K562 (cell line): ENCODE results near the gene KIFC3. TPM values are rescaled to one million over a fixed set of nuclear protein-coding genes. Genes with fewer than 3 reads are reported as not detected.

Experiments used
- ATAC-seq: fragments of 200-7000 bp; cut with Tn5 transposase; 3 replicates; pipeline ENCODE4 v1.9.1; 2020; ENCODE audit warnings: moderate library complexity
- BruUV-seq: library from RNA; stranded (reverse); fragments of 400-500 nt; replicated peaks from 2 replicates; lab custom pipeline; 2021; lab: Mats Ljungman, UMichigan
- CTCF ChIA-PET: fragments of 300-600 bp; formaldehyde crosslinking; extraction: SDS; loops from one replicate; lab custom pipeline; 2021; ENCODE audit warnings: low intra/inter-chr PET ratio; lab: Yijun Ruan, JAX
- POLR2A ChIA-PET: fragments of 300-600, 350-650 bp; sonication (Branson Sonifier 250); formaldehyde crosslinking; extraction: SDS; loops from one replicate; lab custom pipeline; 2021; ENCODE audit warnings: antibody characterized with exemption, inconsistent platforms; lab: Yijun Ruan, JAX
- DNase-seq, 4 experiments: peaks; one replicate each; pipeline versions ENCODE4 v3.0.0 to v3.0.0-alpha.2; 2011 to 2018; ENCODE audit warnings: low spot score in 3 of 4, mixed read lengths in 3 of 4; ENCODE audit errors: extremely low read depth in 1 of 4
- FAIRE-seq: peaks from 2 replicates; lab custom pipeline; 2011; peaks lifted over from hg19 to GRCh38; lab: Jason Lieb, UNC
- H2AFZ ChIP-seq: 2 replicates; pipeline ENCODE4 v1.6.0; 2011; ENCODE audit warnings: low read depth, low read length, control low read depth, inconsistent platforms
- H3K27ac ChIP-seq: fragments of 200-600 bp; 3 replicates; pipeline ENCODE4 v1.8.0; 2011; ENCODE audit warnings: low read depth, mild to moderate bottlenecking, control low read depth, inconsistent platforms, low read length, moderate library complexity, mixed read lengths; ENCODE audit errors: extremely low read depth
- H3K27me3 ChIP-seq, 2 experiments: fragments of 300-600 bp in 1 of 2; 2 replicates in 1 of 2; 3 replicates in 1 of 2; pipeline versions ENCODE4 v1.6.0 to v1.8.0; 2011; ENCODE audit warnings: inconsistent platforms in 2 of 2, low read length in 2 of 2, mild to moderate bottlenecking in 1 of 2, mixed read lengths in 1 of 2, moderate library complexity in 1 of 2; ENCODE audit not compliant: control insufficient read depth in 2 of 2, insufficient read depth in 2 of 2
- H3K36me3 ChIP-seq: fragments of 300-600 bp; 3 replicates; pipeline ENCODE4 v1.8.0; 2011; ENCODE audit warnings: mild to moderate bottlenecking, low read length, inconsistent platforms; ENCODE audit not compliant: control insufficient read depth, insufficient read depth
- H3K4me1 ChIP-seq, 2 experiments: fragments of 200-600 bp in 1 of 2; replicated peaks in 1 of 2; 2 replicates in 1 of 2; 3 replicates in 1 of 2; pipeline versions ENCODE4 v1.5.1 to v1.8.0; 2011; ENCODE audit warnings: inconsistent platforms in 2 of 2, low read length in 2 of 2, mild to moderate bottlenecking in 1 of 2, mixed read lengths in 1 of 2, moderate library complexity in 1 of 2; ENCODE audit not compliant: control insufficient read depth in 2 of 2, insufficient read depth in 2 of 2
- H3K4me2 ChIP-seq: 2 replicates; pipeline ENCODE4 v1.6.1; 2011; ENCODE audit warnings: low read length, control low read depth, inconsistent platforms, mixed read lengths; ENCODE audit not compliant: insufficient read depth
- H3K4me3 ChIP-seq: fragments of 200-600 bp; sonication (generic), shearing (Covaris generic); 2 replicates; pipeline ENCODE4 v1.5.1; 2016; ENCODE audit warnings: control low read depth, inconsistent platforms
- H3K79me2 ChIP-seq: fragments of 200-600 bp; 3 replicates; pipeline ENCODE4 v1.8.0; 2011; ENCODE audit warnings: low read length, inconsistent platforms; ENCODE audit not compliant: control insufficient read depth, insufficient read depth
- H3K9ac ChIP-seq, 2 experiments: 2 replicates each; pipeline versions ENCODE4 v1.6.0 to v1.6.1; 2011; ENCODE audit warnings: low read depth in 2 of 2, low read length in 2 of 2, control low read depth in 1 of 2, inconsistent platforms in 1 of 2, mild to moderate bottlenecking in 1 of 2, mixed read lengths in 1 of 2; ENCODE audit not compliant: insufficient read depth in 1 of 2
- H3K9me1 ChIP-seq: one replicate; pipeline ENCODE4 v1.6.0; 2011; ENCODE audit warnings: inconsistent platforms, mild to moderate bottlenecking, low read length, moderate library complexity; ENCODE audit not compliant: control insufficient read depth, insufficient read depth
- H3K9me3 ChIP-seq: replicated peaks from 2 replicates; pipeline ENCODE4 v1.5.1; 2011; ENCODE audit warnings: low read depth, low read length, inconsistent platforms; ENCODE audit not compliant: control insufficient read depth, insufficient read depth
- H4K20me1 ChIP-seq: replicated peaks from 2 replicates; pipeline ENCODE4 v1.6.1; 2011; ENCODE audit warnings: low read length, inconsistent platforms, mixed read lengths; ENCODE audit not compliant: control insufficient read depth, insufficient read depth
- C11orf30 ChIP-seq: fragments of 450-650 bp; IDR thresholded peaks from 2 replicates; pipeline ENCODE4 v1.6.1; 2016; ENCODE audit warnings: low read depth, mild to moderate bottlenecking
- CUX1 ChIP-seq: fragments of 200-800 bp; sonication (Bioruptor generic); IDR thresholded peaks from 2 replicates; pipeline ENCODE4 v1.6.1; 2016; ENCODE audit warnings: missing genetic modification characterization, missing compliant biosample characterization
- DLX4 ChIP-seq: fragments of 250-450 bp; sonication (Bioruptor Pico); IDR thresholded peaks from 2 replicates; pipeline ENCODE4 v1.6.1; 2021; ENCODE audit warnings: mild to moderate bottlenecking
- HDAC1 ChIP-seq, 2 experiments: fragments of 450-650 bp; IDR thresholded peaks; 2 replicates each; pipeline ENCODE4 v1.6.1; 2016 to 2017; ENCODE audit warnings: inconsistent platforms in 1 of 2, mild to moderate bottlenecking in 1 of 2, moderate library complexity in 1 of 2
- HDAC2 ChIP-seq: fragments of 450-650 bp; IDR thresholded peaks from 2 replicates; pipeline ENCODE4 v1.6.1; 2016; ENCODE audit warnings: mild to moderate bottlenecking
- MCM3 ChIP-seq: fragments of 450-650 bp; IDR thresholded peaks from 2 replicates; pipeline ENCODE4 v1.6.1; 2016
- RFX1 ChIP-seq: fragments of 450-650 bp; IDR thresholded peaks from 2 replicates; pipeline ENCODE4 v1.6.1; 2016; ENCODE audit warnings: mild to moderate bottlenecking, moderate library complexity
- SIN3A ChIP-seq, 2 experiments: fragments of 150-350 bp in 1 of 2; IDR thresholded peaks; 2 replicates each; pipeline ENCODE4 v1.6.1; 2011 to 2016; ENCODE audit warnings: borderline replicate concordance in 2 of 2, low read depth in 2 of 2, low read length in 2 of 2, mild to moderate bottlenecking in 2 of 2, moderate library complexity in 2 of 2; ENCODE audit not compliant: control insufficient read depth in 1 of 2
- SRSF9 ChIP-seq: fragments of 200-400 bp; formaldehyde crosslinking; IDR thresholded peaks from 2 replicates; pipeline ENCODE4 v1.6.1; 2017; ENCODE audit warnings: low read depth, low read length, borderline replicate concordance
- WGBS: fragments of 100-300 bp; shearing (Covaris generic); methylation state at CpG from one replicate; pipeline ENCODE4 v1.1.6; 2016; ENCODE audit warnings: low coverage, mixed read lengths; ENCODE audit not compliant: insufficient coverage; ENCODE audit errors: missing lambda C conversion rate; 5-methylcytosine and 5-hydroxymethylcytosine counted together
- in situ Hi-C: fragments of 300-500 bp; cut with MboI; formaldehyde crosslinking; loops from 4 replicates; pipeline ENCODE4 v1.15.0; 2018; ENCODE audit warnings: inconsistent platforms, mixed read lengths
- intact Hi-C: fragments of 100-400 bp; cut with micrococcal nuclease; formaldehyde crosslinking; loops from 2 replicates; pipeline ENCODE4 v1.14.2; 2022
- polyA plus RNA-seq, 8 experiments: library from polyadenylated mRNA; depleted of rRNA in 4 of 8; stranded (reverse) in 5 of 8; unstranded in 3 of 8; fragments of >200 nt; fragmentation: Nextera tagmentation in 2 of 8; fragmentation: Illumina TruSeq in 1 of 8; extraction: Ambion mirVana in 2 of 8; extraction: Trizol in 1 of 8; gene quantifications; 2 replicates each; pipeline versions ENCODE4 v1.2.1 to v1.2.3, GENCODE V29; 2011 to 2014; ENCODE audit warnings: inconsistent platforms in 1 of 8, missing spikeins in 1 of 8
- total RNA-seq, 7 experiments: library from RNA; depleted of rRNA in 6 of 7; stranded (reverse); fragments of >200 nt in 6 of 7; fragmentation: Illumina TruSeq in 2 of 7; extraction: Trizol in 2 of 7; gene quantifications; 2 replicates each; pipeline versions ENCODE4 v1.2.1 to v1.2.3, GENCODE V29; 2011 to 2021; ENCODE audit warnings: low replicate concordance in 1 of 7
- TF ChIP-seq, protein P1 (sequence below): fragments of 450-650 bp; IDR thresholded peaks from 2 replicates; pipeline ENCODE4 v1.6.1; 2016; ENCODE audit warnings: low read depth, mild to moderate bottlenecking, moderate library complexity
- TF ChIP-seq, protein P2 (sequence below): fragments of 450-650 bp; IDR thresholded peaks from 2 replicates; pipeline ENCODE4 v1.6.1; 2016
- TF ChIP-seq, protein P3 (sequence below): sonication (generic); formaldehyde crosslinking; IDR thresholded peaks from 2 replicates; pipeline ENCODE4 v1.8.0; 2022; ENCODE audit warnings: missing genetic modification reagents, mild to moderate bottlenecking, moderate library complexity, borderline replicate concordance

KIFC3 gene
- total and polyA plus RNA-seq, 9 of the 15 experiments (the other 6 are each of a cell fraction or from before 2014, with no cell fraction given) = 0.23 to 105 (median 26.2) TPM

GRCh38 chr16:57837305-57838125 lies 35.2 kb upstream of the KIFC3 start:
- WGBS = 23% methylated on average over 10 of the region's 10 CpGs
- Histone ChIP-seq H4K20me1 (no peaks in the 10 kb centered on the region), H3K9ac (peak overlapping the region in 1 of 2 experiments; percentile 68; a peak in 1 of 4 replicates), H3K27me3 (peaks cover 27 to 61% of the 10 kb centered on the region in 2 experiments; a peak in 3 of 5 replicates), H3K79me2 (no peaks in the 10 kb centered on the region), H3K9me3 (no peaks in the 10 kb centered on the region; the same call in 1 of the 2 replicates), H3K36me3 (no peaks in the 10 kb centered on the region), H3K4me2 (no peak overlapping the region), H3K4me1 (no peaks in the 10 kb centered on the region), H3K4me3 (no peak overlapping the region), H3K9me1 (no peaks in the 10 kb centered on the region), H2AFZ (no peak overlapping the region), H3K27ac (no peak overlapping the region)
- ATAC-seq (no peak), DNase-seq (no peak), FAIRE-seq (no peak)
- no TSS peak for BruUV-seq
- in situ Hi-C loops = no loop called here
- CTCF ChIA-PET = no interaction called here
- intact Hi-C loops = no loop called here
- POLR2A ChIA-PET = interaction anchor here (0.7 to 1.2 kb wide), 3 partner anchors 8 to 617 kb away, joined by 3 to 6 read pairs (median 3); no protein-coding TSS in a partner anchor
- no peak for TF ChIP-seq C11orf30
- TF ChIP-seq MCM3 = no peak
- TF ChIP-seq, protein P1, sequence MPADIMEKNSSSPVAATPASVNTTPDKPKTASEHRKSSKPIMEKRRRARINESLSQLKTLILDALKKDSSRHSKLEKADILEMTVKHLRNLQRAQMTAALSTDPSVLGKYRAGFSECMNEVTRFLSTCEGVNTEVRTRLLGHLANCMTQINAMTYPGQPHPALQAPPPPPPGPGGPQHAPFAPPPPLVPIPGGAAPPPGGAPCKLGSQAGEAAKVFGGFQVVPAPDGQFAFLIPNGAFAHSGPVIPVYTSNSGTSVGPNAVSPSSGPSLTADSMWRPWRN = no peak
- no peak for TF ChIP-seq HDAC2
- TF ChIP-seq, protein P2, sequence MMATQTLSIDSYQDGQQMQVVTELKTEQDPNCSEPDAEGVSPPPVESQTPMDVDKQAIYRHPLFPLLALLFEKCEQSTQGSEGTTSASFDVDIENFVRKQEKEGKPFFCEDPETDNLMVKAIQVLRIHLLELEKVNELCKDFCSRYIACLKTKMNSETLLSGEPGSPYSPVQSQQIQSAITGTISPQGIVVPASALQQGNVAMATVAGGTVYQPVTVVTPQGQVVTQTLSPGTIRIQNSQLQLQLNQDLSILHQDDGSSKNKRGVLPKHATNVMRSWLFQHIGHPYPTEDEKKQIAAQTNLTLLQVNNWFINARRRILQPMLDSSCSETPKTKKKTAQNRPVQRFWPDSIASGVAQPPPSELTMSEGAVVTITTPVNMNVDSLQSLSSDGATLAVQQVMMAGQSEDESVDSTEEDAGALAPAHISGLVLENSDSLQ = peak; percentile 21; the same call in 1 of the 2 replicates
- TF ChIP-seq, protein P3, sequence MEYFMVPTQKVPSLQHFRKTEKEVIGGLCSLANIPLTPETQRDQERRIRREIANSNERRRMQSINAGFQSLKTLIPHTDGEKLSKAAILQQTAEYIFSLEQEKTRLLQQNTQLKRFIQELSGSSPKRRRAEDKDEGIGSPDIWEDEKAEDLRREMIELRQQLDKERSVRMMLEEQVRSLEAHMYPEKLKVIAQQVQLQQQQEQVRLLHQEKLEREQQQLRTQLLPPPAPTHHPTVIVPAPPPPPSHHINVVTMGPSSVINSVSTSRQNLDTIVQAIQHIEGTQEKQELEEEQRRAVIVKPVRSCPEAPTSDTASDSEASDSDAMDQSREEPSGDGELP (CRISPR knock-in tag) = no peak
- no peak for TF ChIP-seq DLX4 (CRISPR knock-in tag)
- TF ChIP-seq SIN3A (IDR thresholded peaks at IDR 0.05; ENCODE audit: borderline replicate concordance in 2 of 2, control insufficient read depth in 1 of 2, low read depth in 2 of 2, low read length in 2 of 2) = no peak
- no peak for TF ChIP-seq CUX1 (CRISPR knock-in tag)
- TF ChIP-seq HDAC1 (IDR thresholded peaks at IDR 0.05) = no peak
- TF ChIP-seq RFX1 = peak; percentile 92
- no peak for TF ChIP-seq SRSF9
